Activated CD4-positive, alpha-beta T cell treated with anti-CD3 and anti-CD28 coated beads for 4 hours (primary cell): ENCODE data around the gene DSG1.
"Not testable (repeated sequence)": the region's sequence is repeated elsewhere in the genome, so short reads cannot be mapped to it uniquely, and the experiment has no call there.

ENCODE experiments used
- DNase-seq, 2 donors: peaks; one replicate each; pipeline ENCODE4 v3.0.0-alpha.2; 2020

DSG1 gene

DNA sequence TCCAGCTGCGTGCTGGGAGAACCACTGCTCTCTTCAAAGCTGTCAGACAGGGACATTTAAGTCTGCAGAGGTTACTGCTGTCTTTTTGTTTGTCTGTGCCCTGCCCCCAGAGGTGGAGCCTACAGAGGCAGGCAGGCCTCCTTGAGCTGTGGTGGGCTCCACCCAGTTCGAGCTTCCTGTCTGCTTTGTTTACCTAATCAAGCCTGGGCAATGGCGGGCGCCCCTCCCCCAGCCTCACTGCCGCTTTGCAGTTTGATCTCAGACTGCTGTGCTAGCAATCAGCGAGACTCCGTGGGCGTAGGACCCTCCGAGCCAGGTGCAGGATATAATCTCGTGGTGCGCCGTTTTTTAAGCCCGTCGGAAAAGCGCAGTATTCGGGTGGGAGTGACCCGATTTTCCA, 35.4 kb downstream of the DSG1 start:
- not testable (repeated sequence) for DNase-seq

DNA sequence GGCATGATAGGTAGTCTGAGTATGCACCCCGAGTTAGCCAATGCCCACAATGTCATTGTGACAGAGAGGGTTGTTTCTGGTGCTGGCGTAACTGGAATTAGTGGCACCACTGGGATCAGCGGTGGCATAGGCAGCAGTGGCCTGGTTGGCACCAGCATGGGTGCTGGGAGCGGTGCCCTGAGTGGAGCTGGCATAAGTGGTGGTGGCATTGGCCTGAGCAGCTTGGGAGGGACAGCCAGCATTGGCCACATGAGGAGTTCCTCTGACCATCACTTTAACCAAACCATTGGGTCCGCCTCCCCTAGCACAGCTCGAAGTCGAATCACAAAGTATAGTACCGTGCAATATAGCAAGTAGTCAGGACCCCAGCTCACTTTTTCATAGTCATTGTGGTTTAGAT, 37.0 kb downstream of the DSG1 start:
- no peak for DNase-seq

DNA sequence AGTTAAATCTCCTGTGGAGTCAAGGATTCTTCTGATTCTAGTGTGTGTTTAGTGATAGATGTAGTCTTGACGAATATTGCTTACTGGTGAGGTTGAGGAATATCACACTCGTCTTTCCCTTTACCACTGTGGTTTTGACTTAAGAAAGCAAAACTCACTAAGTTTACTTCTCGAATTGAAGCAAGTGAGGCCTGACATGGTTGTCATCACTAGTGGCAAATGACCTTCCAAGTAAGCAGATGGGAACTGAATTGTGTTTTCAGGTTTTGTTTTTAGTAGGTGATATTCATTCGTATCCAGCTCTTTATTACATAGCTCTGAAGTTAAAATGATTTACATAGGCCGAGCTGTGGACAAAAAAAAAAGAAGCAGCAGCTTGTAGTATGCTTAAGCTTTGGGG, 38.1 kb downstream of the DSG1 start:
- DNase-seq, result no peak

GRCh38 chr18:31364190-31364589, 46.2 kb downstream of the DSG1 start:
- DNase-seq, result no peak

DNA sequence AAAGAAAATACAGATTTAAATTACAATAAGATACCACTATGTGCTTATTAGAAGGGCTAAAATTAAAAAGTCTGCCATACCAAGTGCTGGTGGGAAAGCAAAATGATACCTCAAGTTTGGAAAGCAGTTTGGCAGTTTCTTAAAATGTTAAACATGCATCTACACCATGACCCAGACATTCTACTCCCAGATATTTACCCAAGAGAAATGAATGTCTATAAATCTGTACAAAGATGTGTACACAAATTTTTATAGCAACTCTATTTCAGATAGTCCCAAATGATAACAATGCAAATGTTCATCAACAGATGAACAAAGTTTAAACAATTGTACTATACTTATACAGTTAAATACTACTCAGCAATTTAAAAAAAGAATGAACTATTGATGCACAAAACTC, 51.5 kb downstream of the DSG1 start:
- DNase-seq, result no peak

GRCh38 chr18:31371989-31372388, 54.0 kb downstream of the DSG1 start:
- no peak for DNase-seq

GRCh38 chr18:31373641-31374040, 55.7 kb downstream of the DSG1 start:
- no peak for DNase-seq

GRCh38 chr18:31376477-31376876, 58.5 kb downstream of the DSG1 start, which contains the start of gene DSG4:
DSG4 (plus strand) TSS chr18:31376777; CDS start chr18:31376912, 135 bp downstream.
- DNase-seq, result no peak

GRCh38 chr18:31380912-31381311, 63.0 kb downstream of the DSG1 start:
- no peak for DNase-seq

DNA sequence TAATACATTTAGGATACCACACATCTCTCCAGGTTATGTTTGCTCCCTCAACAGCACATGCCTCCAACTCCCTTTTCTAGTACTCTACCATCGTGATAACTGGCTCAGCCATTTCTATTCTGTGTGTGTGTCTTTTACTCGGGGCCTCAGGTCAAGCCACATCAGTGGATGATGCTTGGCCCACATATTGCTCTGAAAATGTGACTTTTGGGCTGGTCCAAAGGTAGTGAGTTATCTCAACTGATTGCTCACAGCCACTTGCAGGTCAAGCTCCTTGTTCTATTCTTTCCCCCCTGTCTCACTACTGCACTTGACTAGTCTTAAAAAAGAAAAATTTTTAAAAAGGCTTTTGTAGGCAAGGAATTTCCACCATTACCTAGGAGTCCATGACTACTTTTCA, 64.1 kb downstream of the DSG1 start:
- no peak for DNase-seq

DNA sequence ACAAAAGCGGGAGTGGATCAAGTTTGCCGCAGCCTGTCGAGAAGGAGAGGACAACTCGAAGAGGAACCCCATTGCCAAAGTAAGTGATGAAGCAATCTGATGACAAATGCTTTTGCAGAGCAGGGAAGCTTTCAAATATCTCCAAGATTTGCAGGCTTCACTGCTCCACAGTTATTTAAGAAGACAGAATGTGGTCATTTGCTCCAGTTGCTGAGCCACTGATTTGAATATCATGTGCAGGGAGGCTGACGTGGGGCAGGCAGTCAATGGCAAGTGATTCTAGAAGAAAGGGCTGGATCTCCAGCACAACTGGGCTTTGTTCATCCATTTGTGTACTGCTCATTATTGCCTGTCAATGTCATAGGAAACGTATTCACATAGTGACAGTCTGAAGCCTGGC, 68.8 kb downstream of the DSG1 start:
- DNase-seq, result no peak

- no peak for DNase-seq
These were observed 75.3 kb downstream of the DSG1 start for GRCh38 chr18:31393286-31393685.

DNA sequence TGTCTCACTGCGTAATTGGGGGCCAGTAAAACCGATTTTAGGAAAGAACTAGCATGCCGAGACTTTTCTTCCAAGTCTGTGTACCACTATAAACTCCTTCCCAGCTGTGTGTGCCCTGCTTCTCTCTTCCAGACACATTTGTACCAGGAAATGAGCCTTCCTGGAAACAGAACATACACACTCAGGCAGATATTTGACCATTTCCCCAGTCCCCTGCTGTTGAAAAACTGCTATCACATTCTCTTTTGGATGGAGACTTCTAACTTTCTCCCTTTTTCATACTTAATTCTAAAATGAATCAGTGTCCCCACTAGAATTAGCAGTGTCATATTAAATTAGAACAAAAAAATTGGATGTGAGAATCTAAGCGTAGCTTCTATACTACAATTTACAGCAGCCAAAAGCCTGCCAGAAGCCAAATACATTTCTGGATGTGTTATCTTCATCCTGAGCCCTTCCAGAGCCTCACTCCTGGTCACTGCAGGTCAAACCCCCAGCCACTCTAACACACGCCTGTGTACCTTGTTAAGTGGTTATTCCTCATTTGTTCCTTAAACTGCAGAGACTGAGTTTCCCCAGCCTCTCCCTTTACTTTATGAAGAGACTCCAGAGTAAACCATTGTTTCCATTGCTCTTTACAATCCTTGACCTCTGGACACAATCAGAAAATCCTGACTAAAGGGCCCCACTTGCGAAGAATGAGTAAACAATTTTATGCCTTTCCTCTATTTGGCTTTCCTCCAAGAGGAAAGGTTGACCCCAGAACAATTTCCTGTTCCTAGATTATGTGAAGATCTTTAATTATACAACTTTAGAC, 79.0 kb downstream of the DSG1 start:
- DNase-seq, result no peak

GRCh38 chr18:31398191-31398590, 80.2 kb downstream of the DSG1 start:
- DNase-seq, result no peak

DNA sequence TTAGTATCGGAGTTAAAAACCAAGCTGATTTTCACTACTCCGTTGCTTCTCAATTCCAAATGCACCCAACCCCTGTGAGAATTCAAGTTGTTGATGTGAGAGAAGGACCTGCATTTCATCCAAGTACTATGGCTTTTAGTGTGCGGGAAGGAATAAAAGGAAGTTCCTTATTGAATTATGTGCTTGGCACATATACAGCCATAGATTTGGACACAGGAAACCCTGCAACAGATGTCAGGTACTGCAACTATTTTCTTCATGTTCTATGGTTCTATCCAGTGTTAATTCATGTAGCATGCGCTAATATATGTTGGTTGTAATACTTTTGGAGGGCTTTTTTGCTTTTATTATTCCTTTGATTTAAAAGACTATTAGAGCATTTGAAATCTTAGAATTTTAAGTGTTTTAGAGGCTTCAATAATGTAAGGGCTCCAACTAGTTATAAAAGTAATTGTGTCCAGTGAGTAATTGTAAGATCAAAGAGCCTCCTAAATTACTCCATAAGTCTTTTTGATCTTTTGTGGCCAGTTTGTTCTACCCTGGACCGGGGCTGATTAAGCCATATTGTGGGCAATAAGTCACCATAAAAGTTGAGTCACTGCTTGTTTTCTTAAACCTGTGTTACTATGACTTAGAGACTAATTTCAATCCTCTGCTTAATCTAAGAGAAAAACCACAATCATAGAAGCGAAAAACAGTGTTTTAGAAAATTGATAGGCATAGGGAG, 81.5 kb downstream of the DSG1 start:
- no peak for DNase-seq

DNA sequence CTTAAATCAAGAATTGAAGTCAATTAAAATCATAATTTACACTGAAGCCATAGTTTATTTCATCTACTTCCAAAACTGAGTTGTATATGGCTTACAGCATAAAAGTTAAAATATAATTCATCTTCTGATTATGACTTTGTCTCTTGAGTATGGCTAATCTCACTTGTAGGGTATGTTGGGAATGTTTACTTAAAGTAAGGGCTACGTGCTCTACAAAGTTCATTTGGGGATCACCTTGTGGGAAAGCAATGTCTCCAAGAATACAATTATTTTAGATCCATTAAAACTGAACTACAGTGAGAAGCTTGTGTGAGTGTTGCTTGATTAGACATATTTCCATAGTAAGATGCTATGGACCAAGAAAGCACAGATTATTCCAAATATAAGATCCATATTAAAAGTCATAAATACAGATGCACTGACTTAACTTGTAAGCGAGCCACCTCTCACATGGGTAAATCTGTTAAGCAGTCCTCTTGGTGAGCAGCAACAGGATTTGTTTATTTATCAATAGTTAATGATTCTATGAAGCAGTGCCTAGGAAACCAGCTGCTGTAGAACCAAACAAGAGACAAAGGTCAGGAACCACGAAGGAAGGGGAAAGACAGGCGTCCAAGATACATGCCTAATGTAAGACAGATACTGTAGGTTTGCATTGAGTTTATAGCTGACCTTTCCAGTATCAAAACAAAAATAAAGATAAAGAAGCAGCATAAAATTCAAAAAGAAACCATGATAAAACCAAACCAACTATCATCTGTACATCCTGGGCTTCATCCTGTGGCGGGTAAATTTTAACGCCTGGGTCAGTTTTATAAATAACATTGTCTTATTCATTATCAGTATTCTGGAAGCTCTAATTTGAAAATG, 83.4 kb downstream of the DSG1 start:
- no peak for DNase-seq

- DNase-seq, result no peak
These were observed 84.0 kb downstream of the DSG1 start for GRCh38 chr18:31402026-31402373.

DNA sequence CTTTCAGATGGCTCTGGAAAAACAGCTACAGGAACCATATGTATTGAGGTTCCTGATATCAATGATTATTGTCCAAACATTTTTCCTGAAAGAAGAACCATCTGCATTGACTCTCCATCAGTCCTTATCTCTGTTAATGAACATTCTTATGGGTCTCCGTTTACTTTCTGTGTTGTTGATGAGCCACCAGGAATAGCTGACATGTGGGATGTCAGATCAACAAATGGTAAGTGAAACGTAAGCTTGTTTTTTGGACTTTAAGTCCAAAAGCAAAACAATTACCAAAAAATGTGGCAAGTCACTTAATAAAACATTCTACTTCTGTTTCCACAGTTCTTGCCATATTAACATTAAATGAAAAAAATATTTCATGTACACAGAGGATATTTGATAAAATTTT, 85.4 kb downstream of the DSG1 start:
- DNase-seq, result no peak
